UCSD-AML1 (cell line): Measurements from ENCODE around the gene DPYSL5.
"Not testable (repeated sequence)": the region's sequence is repeated elsewhere in the genome, so short reads cannot be mapped to it uniquely, and the experiment has no call there.

Experiments
- DNase-seq: peaks from one replicate; lab custom pipeline; 2025; ENCODE audit not compliant: unreplicated experiment; lab: John Stamatoyannopoulos, UW

The DPYSL5 gene

DNA sequence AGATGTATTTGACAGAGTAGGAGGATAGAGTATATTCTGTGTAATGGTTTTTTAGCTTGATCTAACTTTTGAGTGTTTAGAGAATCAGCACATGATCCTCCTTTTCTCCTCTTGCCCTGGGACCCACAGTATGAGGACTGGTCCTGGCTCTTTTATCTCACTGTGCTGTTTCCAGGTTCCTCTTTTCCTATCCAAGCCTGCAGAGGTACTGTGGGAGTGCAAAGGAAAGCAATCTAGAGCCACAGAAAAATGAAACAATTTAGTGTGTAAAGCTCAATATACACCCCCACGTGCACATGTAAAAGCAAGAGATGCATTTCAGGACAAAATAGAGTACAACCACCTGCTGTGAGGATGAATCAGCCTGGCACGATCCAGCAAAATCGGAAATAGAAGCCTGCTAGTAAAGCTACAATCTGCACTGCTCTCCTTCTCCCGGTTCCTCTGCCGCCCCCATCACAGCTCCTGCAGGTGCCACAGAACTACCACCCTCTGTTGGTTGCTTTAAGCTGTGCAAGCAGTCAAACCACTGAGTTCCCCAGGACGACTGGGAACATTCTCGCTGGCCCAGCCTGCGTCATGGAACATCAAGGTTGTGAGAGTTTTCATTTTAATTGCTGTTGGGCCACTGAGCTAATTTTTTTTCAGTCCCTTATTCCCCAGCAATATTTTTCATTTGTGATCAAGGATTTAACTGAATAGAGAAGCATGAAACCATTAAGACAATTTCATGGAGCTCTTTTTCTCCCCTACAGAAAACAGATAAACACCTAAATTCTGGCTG lies 74.7 kb downstream of the DPYSL5 start:
- DNase-seq, result peak; percentile 48

DNA sequence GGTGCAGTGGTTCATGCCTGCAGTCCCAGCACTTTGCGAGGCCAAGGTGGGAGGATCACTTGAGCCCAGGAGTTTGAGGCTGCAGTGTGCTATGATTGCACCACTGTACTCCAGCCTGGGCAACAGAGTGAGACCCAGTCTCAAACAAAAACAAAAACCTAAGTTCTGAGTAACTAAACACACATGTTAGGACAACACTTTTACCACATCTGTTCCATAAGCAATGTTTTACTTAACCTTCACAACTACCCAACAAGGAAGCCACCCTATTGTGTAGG lies 75.2 kb downstream of the DPYSL5 start:
- DNase-seq, result not testable (repeated sequence)

DNA sequence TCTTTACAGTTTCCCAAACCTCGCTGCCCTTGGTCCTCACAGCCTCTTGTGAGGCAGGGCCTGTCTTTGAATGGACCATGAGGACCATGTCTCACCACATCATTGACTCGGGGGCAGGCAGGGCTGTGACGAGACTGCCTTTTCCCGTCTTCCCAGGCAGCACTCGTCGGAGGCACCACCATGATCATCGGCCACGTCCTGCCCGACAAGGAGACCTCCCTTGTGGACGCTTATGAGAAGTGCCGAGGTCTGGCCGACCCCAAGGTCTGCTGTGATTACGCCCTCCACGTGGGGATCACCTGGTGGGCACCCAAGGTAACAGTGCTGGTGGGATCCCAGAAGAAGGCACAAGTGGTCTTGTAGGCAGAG lies 76.8 kb downstream of the DPYSL5 start:
- no peak for DNase-seq

DNA sequence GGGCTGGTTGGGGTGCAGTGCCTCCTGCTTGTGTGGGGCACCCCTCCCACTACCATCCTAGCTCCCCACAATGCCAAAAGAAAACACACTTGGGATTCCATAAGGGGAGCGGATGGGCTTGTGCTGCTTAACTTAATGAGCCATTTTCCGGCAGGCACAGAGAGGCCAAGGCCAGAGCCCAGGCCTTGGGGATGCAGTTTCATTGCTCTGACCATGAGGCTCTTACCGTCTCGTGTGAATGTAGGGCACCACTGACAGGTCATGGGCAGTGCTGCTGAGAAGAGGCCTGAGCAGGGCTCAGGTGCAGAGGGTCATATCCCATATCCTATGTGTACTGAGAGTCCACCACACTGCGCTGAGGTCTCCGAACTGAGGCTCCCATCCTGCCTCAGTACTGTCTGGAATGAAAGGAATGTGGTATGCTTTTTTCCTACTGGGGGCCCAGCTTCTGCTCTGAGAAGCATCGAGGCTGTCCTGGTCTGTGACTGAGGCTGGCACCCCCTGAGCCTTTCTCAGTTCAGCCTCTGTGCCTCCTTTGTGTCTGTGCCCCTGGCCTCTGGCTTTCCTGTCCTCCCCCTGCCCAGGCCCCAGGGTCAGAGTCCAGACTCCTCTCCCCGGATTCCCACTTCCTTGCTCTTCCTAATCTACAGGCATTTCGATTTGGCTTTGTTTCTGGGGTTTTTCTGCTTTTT lies 77.3 kb downstream of the DPYSL5 start:
- no peak for DNase-seq

DNA sequence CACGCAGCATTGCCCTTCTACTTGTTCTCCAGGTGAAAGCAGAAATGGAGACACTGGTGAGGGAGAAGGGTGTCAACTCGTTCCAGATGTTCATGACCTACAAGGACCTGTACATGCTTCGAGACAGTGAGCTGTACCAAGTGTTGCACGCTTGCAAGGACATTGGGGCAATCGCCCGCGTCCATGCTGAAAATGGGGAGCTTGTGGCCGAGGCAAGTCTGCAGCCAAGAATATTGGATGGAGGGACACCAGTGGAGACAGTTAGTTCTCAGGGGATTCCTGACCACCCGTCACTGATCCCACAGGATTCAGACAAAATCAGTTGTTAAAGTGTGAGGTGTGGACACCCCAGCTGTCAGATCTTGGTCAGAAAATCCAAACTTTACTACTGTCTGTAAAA lies 79.3 kb downstream of the DPYSL5 start:
- DNase-seq, result no peak

DNA sequence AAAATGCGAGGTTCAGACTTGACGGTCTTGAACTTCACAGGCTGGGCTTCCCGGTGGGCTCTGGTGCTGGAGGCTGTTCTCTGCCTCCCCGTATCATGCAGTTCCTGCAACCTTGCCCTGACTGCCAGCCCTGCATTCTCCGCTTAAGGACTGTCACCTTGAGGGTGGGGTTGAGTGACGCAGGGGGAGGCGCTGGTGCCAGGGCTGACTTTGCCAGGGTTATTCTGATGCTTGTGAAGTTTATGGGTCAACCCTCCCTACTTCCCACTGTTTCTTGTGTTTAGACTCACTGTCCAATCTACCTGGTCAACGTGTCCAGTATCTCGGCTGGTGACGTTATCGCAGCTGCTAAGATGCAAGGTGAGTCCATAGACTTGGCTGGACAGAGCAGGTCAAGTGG lies 85.0 kb downstream of the DPYSL5 start:
- DNase-seq, result no peak

DNA sequence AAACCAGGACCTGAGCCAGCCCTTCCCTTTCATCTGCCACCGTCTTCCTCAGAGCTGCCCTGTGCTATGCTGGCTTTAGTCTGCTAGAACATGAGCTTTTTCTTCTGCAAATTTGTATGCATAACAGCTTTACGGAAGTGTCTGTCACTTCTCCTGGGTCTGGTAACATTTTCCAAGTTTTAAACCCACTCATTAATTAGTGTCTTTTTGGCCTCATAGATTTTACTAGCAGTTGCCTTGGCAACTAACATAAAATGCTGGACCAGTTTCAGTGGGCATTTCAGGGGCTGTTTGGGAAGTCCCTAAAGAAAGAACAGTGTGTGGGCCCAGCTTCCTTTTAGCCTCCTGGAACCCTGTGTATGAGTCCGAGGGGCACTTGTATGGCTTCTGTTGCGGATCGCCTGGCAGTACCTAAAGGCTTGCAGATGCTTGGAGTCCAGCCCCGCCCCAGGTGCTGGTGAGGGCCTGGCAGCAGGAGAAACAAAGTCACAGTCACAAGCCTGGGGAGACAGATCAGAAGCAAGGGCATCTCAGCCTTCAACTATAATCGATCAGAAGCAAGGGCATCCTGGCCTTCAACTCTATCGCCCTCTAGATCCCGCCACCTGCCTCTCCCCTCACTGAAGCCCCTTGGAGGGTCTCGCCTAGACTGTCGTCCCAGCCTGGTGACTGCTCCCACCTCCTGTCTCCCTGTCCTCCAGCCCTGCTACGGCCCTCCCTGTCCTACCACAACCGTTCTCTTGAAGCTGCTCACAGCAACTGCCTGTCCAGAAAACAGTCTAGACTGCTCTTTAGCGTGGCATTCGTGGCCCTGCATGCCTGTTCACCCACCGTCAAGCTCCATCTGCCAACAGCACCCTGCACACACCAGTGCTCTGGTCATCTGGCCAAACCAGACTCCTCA lies 85.8 kb downstream of the DPYSL5 start:
- DNase-seq, result no peak

DNA sequence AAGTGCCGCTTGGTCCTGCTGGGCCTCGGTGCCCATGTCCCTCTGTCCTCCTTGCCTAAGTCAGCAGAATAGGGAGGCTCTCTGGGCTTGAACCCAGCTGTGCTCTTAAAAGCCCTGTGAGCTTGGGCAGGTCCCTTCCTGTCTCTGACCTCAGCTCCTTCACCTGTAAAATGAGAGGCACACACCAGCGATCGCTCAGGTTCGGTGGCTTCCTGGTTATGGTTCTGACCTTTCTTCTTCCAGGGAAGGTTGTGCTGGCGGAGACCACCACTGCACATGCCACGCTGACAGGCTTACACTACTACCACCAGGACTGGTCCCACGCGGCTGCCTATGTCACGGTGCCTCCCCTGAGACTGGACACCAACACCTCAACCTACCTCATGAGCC lies 86.4 kb downstream of the DPYSL5 start:
- no peak for DNase-seq

DNA sequence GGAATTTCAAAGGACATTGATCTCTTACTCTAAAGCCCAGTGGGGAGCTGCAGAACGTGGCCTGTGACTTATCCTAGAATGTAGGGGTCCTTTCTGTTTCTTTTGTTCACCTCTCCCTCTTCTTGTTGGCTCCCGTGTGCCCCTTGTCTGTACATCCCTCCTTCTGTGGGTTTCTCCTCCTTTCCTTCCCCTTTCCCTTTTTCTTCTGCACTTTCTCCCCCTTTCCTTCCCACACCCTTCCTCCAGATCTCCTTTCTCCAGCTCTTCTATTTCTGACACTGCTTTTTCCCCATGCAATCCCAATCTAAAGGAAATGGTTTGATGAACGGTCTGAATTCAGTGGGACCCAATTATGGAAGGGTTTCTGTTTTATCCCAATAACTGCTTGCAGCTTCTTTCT lies 87.1 kb downstream of the DPYSL5 start:
- DNase-seq, result no peak

DNA sequence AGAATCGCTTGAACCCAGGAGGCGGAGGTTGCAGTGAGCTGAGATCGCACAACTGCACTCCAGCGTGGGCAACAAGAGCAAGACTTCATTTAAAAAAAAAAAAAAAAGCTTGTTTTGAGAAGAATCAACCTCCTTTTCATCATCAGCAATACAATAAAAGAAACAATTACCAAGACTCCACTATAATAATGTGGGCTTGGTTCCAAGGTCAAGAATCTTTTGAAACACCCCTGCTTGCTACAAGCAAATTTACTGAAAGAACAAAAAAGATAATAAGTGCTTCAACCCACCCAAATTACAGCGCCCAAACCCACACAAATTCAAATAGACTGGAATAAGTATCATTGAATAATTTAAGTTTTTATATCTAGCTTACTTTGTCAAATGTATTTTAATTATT lies 88.9 kb downstream of the DPYSL5 start:
- no peak for DNase-seq

DNA sequence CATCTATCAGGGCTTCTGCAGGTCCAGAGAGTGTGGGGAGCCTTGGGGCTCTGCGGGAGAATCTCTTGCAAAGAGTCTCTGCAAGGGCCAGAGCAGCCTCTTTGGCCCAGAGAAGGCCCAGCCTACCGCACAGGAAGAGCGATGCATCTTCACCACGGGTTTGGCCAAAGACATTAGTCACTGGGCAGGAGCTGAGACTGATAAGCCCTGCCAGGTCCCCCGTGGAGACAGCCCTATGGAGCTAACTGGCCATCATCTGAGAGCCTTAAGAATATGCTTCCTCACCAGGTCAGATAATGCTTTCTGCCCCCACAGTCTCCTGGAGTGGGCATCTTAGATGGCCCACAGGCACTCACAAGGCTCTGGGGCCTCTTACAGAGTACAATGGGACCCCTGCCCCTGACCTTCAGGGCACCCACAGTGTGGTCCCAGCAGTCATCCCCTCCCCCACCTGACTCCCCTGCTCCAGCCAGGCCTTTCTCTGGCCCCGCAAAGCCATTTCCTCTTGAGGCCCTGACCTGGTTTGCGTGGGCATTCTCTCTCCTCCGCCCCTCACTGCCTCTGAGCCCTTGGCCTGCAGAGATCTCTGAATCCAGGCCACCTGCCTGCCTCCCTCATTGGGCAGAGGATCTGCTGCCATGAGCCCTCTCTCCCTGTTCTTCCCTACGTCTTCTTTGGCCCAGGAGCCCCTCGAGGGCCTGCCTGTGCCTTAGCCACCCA lies 90.6 kb downstream of the DPYSL5 start:
- DNase-seq, result no peak

DNA sequence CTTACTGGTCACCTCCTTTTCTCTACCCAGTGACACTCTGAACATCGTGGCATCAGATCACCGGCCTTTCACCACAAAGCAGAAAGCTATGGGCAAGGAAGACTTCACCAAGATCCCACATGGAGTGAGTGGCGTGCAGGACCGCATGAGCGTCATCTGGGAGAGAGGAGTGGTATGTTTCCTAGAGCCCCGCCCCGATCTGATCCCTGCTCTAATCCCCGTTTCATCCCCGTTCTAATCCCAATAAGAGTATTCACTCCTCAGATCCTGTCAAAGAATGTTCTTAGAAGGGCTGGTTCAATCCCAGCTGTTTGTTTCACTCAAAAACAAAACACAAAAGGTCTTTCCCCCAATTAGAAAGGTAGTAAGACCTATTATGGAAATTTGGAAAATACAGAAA lies 92.1 kb downstream of the DPYSL5 start:
- no peak for DNase-seq

DNA sequence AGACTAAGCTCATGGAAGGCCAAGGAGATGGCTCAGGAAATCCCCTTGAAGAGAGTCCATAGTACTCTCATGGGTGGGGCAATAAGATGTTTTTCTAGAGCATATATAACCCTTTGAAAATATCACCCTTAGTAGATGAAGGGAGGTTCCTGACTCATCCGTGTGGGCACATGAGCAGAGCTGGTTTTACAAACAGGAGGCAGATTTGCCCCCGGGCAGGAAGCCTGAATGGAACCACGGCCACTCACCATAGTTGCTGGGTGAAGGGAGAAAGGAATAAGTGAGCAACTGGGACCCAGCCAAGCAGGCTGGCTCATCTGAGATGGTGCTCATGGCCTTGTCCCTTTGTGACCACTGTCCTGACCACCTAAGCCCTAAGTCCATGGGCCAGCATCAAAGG lies 93.6 kb downstream of the DPYSL5 start:
- no peak for DNase-seq

DNA sequence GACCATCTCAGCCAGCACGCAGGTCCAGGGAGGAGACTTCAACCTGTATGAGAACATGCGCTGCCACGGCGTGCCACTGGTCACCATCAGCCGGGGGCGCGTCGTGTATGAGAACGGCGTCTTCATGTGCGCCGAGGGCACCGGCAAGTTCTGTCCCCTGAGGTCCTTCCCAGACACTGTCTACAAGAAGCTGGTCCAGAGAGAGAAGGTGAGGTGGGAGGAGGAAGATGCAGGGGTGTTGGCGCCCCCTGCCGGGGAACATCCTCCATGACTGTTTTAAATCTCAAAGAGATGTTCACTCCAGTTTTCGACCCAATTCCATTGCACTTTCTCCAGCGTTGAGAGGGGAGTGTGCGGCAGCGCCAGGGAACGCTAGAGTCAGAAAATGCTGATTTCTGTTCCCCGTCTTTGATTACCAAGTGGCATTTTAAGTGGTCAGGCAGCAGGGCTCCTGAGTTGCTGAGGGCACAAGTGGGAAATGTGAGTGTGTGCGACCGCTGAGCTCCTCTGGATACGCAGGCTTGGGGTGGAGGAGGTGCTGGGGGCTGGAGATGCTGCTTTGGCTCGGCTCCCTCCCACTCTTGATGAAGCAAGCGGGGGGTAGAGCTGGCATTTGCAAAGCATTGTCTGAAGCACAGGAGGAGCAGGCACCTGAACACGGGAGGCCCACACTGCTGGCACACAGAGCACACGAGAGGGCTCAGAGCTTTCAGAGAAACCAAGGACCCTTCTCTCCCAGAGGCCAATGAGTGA lies 94.8 kb downstream of the DPYSL5 start:
- DNase-seq, result peak; percentile 61

DNA sequence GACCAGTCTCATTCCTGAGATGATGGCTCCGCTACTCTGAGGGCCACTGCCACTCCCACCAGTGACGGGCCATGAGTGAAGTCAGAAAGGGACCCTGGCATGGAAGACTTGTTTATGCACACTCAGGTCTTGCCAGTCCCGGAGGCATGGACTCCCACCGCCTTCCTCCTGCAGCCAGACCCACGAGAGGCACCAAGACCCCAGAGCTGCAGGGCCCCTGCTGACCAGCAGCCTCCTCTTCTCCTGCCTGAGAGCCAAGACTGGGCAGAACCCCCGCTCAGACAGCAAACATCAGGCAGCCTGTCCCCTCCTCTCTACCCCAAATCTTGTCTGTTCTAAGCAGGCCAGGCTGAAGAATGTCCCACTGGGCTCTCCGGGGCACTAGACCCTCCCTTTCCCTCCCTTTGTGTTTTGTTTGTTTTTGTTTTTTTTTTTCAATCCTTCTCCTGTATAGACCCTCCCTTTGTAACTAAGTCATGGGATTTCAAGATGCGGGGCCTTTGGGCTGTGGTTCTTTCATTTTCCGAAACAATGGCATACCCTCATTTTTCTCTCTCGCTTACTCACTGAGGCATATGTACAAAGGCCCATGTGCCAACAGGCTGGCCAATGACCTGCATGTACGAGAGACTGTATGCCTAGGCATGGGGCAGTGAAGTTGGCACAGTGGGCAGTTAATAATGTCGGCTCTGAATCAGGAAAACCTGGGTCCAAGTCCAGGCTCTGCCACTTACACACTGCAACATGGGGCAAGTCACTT lies 98.2 kb downstream of the DPYSL5 start:
- DNase-seq, result no peak

DNA sequence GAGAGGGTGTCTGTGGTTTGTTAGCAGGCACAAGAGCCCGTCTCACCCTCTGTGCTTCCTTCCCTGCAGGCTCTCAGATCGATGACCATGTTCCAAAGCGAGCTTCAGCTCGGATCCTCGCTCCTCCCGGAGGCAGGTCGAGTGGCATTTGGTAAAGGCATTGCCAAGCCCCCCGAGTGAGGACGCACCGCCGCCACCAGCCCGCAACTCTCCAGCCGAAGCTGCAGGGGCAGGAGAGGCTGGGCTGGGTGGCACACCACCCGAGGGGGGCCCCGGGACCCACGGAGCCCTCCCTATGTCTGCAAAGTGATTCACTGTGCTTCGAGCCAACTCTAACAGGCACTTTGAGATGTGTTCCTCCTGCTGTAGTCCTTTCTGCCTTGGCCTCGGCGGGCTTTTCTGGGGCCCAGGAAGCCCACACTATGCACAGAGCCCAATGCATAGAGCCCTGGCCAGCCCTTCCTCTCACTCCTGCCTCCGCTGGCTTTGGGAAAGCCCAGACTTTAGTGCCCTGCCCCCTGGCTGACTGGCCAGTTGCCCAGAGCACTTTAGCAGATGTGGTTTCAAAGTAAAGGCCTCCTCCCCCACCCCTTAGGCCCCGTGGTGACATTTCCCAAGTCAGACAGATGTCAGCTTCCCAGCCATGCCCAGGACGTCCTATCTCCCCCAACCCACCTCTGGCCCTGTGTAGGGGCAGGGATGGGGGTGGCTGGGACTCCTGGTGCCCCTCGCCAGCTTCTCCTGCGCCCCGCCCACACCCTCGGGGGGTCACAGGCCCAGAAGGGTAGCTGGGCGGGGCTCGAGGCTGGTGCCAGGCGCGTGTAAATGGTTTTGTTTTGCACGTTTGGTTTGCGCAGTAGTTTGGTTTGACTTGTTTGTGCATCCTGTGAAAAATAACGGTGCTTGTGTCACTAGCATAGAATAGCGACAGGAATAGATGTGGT lies 99.2 kb downstream of the DPYSL5 start:
- DNase-seq, result no peak

DNA sequence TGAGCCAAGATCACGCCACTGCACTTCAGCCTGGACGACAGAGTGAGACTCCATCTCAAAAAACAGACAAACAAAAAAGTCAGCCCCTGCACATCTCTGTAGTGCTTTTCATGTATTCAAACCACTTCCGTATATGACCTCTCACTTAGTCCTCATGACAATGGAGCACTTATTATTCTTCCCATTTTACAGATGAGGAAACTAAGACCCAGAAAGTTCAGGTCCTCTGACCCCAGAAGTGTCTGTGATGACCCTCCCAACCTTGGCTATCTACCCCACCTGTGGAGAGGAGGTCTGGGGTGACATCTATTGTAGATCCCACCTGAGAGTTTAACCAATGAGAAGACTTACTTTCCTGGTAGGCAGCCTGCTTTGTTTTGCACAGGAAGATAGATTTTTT lies 100.9 kb downstream of the DPYSL5 start:
- no peak for DNase-seq

DNA sequence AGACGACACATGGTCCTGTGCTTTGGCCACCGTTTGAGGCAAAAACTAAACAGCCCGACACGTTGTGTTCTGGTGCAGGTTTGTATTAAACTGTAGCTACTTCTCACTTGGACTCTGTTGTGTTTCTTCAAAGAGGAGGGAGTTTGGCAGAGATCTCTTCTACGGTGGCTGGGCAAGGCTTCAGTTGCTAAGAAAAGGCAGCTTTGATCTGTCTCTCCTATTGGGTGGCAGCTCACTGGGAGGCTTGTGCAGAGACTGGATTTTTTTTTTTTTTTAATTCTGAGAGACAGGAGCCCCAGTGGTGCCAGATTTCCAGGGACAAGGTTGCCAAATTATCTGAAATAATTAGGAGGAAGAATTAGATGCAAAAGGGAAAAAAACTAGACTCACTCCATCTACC lies 102.3 kb downstream of the DPYSL5 start:
- DNase-seq, result no peak

DNA sequence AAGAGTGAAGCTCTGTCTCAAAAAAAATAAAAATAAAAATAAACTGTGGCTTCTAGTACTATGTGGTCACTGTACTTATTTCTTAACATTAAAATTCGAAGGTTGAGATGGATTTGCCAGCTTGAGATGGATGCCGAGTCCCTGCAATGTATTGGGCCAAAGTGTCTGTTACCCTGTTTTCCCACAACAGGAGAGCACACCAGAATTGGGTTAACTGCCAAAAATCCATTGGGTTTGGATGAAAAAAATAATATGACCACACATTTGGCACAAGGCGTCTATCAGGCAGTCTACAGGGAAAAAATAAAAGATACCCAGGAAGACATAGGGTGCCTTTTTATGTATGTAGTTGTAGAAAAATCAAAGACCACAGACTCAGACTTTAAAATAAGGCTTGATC lies 103.3 kb downstream of the DPYSL5 start:
- DNase-seq, result no peak
